HG03571 (cell line): ENCODE results near the gene IFT172.
A peak's percentile ranks its signal among the peaks of the same experiment; 100 is the strongest.
"Not testable (repeated sequence)": the region's sequence is repeated elsewhere in the genome, so short reads cannot be mapped to it uniquely, and the experiment has no call there.

Source experiments
- ATAC-seq: cut with Tn5 transposase; IDR thresholded peaks from one replicate; pipeline ENCODE4 v1.9.1; 2021; ENCODE audit not compliant: unreplicated experiment

Gene IFT172

DNA sequence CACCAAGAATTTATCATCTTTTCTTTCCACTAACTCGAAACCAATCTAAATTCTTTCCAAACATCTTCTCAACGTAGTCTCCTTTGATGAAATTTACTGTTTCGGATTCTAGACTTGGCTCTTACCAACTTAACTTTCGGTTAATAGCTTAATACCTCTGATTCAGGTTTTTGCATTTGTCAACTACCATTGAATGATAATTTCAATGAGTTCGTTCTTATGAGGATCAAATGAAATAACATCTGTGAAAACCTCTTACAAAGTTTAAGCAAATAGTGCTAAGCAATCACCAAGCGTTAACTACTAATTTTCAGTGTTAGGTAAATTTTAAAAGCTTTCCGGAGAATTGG, 61.7 kb downstream of the IFT172 start:
- no peak for ATAC-seq

DNA sequence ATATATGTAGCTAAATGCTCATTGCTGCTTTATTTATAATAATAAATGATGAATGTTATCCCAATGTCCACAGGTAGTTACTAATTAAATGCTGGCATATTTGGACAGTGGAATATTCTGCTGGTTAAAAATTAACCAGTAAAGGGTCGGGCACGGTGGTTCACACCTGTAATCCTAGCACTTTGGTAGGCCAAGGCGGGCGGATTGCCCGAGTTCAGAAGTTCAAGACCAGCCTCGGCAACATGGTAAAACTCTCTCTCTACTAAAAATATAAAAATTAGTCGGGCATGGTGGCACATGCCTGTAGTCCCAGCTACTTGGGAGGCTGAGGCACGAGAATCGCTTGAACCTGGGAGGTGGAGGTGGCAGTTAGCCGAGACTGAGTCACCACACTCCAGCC, 64.5 kb downstream of the IFT172 start:
- not testable (repeated sequence) for ATAC-seq

DNA sequence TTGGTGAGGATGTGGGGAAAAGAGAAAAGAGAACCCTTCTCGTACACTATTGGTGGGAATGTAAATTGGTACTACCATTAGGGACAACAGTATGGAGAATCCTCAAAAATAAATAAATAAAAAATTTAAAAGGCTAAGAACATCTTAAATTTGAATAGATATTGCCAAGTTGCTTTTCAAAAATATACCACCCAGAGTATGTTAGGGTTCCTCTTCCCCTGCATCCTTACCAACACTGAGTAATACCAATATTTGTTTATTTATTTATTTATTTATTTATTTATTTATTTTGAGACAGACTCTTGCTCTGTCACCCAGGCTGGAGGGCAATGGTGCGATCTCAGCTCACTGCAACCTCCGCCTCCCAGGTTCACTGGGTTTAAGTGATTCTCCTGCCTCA, 66.6 kb downstream of the IFT172 start:
- ATAC-seq = no peak

DNA sequence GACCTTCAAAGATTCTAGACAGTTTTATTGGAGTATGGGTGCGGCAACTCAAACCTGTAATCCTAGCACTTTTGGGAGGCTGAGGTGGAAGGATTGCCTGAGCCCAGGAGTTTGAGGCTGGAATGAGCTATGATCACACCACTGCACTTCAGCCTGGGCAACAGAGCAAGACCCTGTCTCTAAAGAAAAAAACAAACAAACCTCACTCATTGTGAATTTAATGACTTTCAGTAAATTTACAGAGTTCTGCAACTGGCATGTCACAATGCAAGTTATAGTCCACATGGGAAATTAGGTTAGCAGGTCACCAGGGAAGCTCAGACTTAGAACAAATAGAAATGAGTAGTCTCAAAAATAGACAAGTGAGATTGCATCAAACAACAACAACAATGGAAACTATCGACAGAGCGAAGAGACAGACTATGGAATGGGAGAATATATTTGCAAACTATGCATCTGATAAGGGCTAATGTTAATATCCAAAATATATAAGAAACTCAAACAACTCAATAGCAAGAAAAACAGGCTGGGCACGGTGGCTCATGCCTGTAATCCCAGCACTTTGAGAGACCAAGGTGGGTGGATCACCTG, 67.8 kb downstream of the IFT172 start:
- no peak for ATAC-seq

DNA sequence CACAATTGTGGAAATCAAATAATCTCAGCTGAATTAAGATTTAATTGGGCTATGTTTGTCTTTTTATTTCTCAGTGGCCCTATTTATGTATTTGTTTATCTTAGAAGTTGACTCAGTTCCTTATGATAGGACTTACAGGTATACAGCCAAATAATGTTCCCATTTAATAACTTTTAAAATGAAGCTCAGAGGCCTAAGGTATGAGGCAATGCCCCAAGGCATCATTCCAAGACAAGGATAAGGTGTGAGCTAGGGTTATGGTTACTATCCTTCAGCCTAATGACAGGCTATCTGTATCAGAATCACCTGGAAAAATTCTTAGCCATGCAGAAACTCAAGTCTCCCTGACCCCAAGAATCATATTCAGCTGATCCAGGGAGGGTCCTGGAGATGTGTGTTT, 68.5 kb downstream of the IFT172 start:
- no peak for ATAC-seq

DNA sequence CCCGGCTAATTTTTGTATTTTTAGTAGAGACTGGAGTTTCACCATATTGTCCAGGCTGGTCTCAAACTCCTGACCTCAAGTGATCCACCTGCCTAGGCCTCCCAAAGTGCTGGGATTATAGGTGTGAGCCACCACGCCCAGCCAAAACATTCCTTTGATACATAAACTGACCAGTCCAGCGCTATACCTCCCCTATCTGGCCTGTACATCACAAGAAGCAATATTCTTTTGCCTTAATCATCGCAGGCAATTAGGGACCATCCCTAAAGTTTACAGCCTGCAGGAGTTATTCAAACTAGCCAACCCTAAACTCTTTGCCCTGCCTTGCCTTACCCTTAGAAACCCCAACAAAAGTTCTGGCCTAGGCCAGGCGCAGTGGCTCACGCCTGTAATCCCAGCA, 73.4 kb downstream of the IFT172 start:
- ATAC-seq = no peak

DNA sequence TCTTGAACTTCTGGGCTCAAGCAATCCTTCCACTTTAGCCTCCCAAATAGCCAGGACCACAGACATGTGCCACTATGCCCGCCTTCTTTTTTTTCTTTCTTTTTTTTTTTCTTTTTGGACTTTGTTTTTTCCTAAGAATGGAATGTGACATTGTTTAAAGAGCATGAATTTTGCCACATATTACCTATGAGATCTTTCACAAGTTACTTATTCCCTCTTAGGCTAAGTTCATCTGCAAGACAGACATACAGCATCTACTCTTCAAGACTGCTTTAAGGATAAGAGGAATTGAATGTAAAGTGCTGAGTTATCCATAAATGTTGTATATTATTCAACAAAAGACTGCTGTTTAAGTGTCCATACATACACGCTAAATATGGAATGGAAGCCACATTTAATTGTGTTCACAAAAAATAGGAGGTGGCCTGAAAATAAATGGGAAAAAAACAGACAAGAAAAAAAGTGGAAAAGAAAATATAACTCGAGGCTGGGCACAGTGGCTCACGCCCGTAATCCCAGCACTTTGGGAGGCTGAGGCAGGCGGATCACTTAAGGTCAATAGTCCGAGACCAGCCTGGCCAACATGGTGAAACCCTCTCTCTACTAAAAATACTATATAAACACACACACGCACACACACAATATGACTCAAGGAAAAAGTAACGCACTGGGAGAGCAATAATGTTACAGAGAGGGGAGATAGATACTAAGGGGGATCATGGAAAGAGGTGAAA, 77.0 kb downstream of the IFT172 start:
- ATAC-seq = no peak

DNA sequence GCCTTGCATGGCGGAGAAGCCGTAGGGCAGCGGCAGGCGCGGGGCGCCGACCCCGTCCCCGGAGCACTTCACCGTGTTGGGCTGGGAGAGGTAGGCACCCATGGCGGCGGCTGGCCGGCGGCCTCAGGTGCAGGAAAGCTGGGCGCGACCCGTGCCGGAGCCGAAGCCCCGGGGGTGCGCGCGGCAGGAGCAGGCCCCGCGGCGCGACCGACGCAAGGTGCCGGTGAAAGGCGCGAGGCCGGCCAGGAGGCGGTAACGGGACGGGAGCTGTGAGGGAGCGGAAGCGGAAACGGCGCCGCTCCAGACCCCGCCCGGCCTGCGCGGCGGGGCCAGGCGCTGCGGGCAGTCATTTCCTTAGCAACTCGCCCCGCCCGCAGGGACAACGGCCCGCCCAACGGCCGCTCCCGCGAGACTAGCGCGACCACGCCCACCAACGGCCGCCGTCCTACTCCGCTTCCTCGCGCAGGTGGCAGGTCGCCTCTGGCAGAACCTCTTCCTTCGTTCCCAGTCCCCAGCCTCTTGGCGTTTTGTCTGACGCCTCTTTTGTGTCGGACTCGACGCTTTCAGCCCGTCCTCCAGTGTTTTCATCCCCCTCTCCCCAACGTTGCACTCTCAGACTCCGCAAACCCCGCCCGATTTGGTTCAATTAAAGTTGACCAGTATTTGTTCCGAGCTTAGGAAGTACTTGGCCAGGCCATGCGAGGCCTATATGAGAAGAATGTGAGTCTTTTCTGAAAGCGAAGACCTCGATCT, 80.0 kb downstream of the IFT172 start, which contains the start of gene PPM1G:
PPM1G (minus strand) TSS at position 271 of the 753 bp plus-strand sequence; CDS start at position 102, 169 bp downstream.
- ATAC-seq = peak; percentile 90

DNA sequence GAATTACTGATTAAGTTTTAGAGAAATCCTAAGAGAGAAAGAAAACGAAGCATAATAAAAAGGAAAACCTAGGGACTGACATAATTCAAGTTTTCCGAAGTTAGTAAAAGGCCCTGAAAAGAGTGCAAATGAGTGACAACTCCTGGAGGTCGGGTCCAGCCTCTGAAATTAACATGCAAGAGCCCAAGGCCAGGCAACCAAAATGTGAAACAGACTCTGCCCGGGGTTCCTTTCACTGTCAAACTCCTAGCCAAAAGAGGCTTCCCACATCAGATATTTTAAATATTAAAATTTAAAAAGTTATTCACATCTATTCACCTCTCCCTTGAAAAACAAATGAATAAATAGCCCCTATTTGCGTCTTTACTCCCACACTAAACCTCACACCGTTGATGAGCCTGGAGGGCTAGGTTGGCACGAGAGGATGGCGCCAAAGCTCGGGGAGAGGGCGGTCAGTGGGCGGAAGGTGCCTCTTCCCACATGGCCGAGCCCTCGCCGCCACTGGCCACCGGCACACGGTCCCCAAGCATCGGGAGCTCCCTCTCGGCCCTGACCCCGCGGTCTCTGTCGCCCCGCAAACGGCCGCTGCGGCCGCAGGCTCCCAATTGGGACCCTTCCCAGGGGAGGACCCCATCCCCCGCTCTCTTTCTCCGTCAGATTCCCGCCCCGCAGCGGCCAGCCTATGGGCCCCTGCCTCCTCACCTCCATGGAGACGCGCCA, 80.8 kb downstream of the IFT172 start:
- ATAC-seq = peak; percentile 27

DNA sequence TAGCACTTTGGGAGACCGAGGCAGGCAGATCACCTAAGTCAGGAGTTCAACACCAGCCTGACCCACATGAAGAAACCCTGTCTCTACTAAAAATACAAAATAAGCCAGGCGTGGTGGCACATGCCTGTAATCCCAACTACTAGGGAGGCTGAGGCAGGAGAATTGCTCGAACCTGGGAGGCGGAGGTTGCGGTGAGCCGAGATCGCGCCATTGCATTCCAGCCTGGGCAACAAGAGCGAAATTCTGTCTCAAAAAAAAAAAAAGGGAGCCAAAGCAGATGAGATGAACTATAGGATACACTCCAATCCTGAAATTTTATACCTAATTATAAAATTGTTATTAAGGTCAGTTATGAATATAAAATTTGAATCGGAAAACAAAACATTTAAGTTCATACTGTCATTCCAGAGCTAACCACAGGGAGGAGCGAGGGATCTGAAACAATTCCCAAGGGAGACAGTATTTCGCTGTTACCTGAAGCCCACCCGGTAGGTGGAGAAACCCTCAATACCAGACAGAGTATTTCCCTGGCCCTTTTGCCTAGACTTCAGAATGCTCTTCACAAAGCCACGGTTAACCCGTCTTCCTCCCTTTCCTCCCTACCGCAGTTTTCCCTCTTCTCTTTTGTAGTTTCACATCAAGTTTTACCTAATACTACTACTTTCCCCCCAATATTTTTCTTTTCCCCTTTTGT, 81.6 kb downstream of the IFT172 start:
- no peak for ATAC-seq

DNA sequence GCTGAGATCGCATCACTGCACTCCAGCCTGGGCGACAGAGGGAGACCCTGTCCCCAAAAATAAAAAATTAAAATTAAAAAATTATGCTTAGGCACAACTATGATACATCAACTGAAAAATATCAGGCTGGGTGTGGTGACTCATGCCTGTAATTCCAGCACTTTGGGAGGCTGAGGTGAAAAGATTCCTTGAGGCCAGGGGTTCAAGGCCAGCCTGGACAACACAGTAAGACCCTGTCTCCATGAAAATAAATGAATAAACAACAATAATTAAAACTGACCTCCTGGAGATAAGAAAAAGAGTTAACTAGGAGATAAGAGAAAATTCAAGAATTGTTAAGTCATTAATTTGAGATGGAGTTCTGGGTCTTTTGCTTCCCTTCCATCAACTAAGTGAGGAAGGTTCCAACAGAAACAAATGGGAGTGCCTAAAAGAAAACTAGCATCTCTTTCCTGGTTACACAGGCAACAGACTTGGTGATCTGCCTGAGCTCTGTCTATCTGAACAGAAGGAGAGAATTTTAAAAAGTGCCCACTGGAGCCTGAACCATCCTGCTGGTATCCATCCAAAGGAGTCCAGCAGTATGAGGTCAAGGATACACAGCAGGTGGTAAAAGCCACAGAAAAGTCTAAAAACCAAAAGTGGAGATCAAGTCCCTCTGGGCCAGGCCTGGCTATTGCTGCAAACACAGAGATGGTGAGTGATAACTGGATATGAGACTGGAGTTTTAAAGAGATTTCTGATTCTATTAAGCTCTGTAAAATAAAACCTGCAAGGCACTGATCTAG, 89.0 kb downstream of the IFT172 start:
- no peak for ATAC-seq

DNA sequence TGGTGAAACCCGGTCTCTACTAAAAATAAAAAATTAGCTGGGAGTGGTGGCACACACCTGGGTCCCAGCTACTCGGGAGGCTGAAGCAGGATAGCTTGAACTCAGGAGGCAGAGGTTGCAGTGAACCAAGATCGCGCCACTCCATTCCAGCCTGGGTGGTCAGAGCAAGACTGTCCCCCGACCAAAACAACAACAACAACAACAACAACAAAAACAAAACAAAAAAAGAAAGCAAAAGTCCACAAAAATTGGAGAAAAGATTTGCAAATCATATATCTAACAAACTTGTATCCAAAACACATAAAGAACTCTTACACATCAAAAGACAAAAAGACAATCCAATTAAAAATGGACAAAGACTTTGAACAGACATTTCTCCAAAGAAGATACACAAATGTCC, 90.6 kb downstream of the IFT172 start:
- ATAC-seq = no peak
